LNCaP clone FGC (cell line): ENCODE measurements around the gene SYT10.

Experiments used
- DNase-seq: peaks from one replicate; pipeline ENCODE4 v3.0.0-alpha.2; 2011; ENCODE audit warnings: low read depth
- H3K4me3 ChIP-seq: 2 replicates; pipeline ENCODE4 v1.5.1; 2011; ENCODE audit warnings: mild to moderate bottlenecking, low read depth, low read length, control low read depth
- TF ChIP-seq, protein P1 (sequence below): IDR thresholded peaks from 2 replicates; pipeline ENCODE4 v1.5.1; 2012; ENCODE audit warnings: mild to moderate bottlenecking; ENCODE audit not compliant: control insufficient read depth, insufficient read depth; ENCODE audit errors: extremely low read depth

SYT10 gene

DNA sequence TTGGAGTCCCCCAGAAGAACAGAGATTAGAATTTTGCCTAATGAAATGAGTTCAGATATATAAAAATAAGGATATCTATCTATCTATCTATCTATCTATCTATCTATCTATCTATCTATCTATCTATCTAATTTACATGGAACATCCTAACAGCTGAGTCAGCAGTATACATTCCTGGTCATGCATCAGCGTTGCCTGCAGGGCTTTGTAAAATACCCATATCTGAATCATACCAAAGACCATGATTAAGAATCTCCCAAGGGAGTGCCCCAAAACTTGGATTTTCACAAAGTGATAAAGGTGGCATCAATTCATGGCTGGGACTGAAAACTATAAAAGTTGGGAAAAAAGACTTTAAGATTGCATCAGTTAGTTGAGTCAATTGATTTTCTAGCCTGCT, 32.7 kb upstream of the SYT10 start:
- TF ChIP-seq, protein P1, sequence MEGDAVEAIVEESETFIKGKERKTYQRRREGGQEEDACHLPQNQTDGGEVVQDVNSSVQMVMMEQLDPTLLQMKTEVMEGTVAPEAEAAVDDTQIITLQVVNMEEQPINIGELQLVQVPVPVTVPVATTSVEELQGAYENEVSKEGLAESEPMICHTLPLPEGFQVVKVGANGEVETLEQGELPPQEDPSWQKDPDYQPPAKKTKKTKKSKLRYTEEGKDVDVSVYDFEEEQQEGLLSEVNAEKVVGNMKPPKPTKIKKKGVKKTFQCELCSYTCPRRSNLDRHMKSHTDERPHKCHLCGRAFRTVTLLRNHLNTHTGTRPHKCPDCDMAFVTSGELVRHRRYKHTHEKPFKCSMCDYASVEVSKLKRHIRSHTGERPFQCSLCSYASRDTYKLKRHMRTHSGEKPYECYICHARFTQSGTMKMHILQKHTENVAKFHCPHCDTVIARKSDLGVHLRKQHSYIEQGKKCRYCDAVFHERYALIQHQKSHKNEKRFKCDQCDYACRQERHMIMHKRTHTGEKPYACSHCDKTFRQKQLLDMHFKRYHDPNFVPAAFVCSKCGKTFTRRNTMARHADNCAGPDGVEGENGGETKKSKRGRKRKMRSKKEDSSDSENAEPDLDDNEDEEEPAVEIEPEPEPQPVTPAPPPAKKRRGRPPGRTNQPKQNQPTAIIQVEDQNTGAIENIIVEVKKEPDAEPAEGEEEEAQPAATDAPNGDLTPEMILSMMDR, result no peak
- DNase-seq, result no peak
- H3K4me3 ChIP-seq, result no peak overlapping the region

DNA sequence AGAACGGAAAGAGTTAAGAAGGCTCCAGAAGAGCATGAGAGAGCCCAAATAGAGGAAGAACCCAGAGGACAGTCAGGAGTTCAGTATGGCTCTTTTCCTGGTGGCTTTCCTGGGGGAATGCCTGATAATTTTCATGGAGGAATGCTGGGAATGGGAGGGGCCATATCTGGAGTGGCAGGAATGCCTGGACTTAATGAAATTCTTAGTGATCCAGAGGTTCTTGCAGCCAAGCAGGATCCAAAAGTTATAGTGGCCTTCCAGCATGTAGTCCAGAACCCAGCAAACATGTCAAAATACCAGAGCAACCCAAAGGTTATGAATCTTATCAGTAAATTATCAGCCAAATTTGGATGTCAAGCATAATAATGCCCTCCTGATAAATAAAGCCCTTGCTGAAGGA, 15.5 kb upstream of the SYT10 start:
- H3K4me3 ChIP-seq, result no peak overlapping the region
- TF ChIP-seq, protein P1, result no peak

DNA sequence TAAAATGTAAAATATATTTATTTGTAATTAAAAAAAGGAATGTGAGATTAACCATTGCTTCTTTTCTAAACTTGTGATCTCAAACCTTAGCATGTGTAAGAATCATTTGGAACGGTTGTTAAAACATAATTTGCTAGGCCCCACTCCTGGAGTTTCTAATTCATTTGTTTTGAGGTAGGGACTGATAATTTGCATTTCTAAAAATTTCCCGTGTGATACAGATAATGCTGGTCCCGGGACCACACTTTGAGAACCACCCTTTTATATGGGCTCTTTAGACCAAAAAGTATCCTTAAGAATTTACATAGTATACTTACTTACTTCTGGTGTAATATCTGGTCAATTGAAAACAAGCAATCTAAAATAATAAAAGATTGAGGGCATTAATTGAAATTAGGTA, 10.9 kb upstream of the SYT10 start:
- no peak for DNase-seq
- H3K4me3 ChIP-seq, result no peak overlapping the region
- TF ChIP-seq, protein P1, result no peak

More for the DNA sequence above, 15.5 kb upstream of the SYT10 start:
- DNase-seq, result no peak

DNA sequence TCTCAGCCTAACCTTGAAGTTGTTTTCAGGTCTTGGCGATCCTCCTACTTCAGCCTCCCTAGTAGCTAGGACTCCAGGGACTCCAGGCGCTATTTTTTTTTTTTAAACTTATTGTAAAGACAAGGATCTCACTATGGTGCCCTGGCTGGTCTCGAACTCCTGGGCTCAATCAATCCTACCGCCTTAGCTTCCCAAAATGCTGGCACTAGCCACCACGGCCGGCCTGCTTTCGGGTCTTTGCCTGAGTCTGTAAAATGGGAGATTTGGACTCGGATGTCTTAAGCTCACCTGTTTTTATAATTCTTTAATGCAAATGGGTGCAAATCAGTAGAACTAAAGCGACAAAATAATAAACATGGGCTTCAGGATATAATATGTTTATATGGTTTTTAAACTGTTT, 858 bp upstream of the SYT10 start:
- no peak overlapping the region for H3K4me3 ChIP-seq
- TF ChIP-seq, protein P1, result no peak
- DNase-seq, result no peak

DNA sequence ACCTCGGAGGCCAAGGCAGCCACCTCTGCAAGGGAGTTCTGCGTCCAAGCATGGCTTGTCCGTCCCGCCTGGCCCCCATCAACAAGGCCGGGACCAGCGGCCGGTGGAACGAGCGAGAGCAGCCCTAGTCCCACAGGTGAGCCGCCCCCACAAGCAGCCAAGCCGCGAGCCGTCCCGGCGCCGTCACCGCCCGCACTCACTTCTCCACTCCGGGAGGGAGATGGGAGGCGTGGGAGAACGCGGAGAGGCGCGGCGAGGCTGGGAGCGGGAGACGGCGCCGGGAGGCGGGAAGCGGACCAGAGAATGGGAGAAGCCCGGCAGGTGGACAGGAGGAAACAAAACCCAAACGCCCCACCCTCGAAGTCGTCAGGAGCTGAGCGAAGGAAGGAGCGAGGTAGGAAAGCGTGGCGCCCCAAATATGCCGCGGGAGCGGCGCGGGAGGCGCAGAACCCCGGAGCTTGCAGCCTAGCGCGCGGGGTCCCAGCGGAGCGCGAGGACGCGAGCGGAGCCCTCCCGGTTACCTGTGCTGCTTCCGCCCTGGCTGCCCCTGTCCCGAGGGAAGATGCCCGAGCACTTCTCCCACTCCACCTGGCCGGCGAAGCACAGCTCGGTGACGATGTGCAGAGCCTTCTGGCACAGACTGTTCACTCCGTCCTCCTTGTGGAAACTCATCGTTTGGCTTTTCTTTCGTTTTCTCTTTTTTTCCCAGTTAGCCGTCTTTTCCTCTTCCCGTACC, 600 bp downstream of the SYT10 start:
- no peak for DNase-seq
- no peak overlapping the region; the same call in 1 of the 2 replicates for H3K4me3 ChIP-seq
- TF ChIP-seq, protein P1, result no peak

DNA sequence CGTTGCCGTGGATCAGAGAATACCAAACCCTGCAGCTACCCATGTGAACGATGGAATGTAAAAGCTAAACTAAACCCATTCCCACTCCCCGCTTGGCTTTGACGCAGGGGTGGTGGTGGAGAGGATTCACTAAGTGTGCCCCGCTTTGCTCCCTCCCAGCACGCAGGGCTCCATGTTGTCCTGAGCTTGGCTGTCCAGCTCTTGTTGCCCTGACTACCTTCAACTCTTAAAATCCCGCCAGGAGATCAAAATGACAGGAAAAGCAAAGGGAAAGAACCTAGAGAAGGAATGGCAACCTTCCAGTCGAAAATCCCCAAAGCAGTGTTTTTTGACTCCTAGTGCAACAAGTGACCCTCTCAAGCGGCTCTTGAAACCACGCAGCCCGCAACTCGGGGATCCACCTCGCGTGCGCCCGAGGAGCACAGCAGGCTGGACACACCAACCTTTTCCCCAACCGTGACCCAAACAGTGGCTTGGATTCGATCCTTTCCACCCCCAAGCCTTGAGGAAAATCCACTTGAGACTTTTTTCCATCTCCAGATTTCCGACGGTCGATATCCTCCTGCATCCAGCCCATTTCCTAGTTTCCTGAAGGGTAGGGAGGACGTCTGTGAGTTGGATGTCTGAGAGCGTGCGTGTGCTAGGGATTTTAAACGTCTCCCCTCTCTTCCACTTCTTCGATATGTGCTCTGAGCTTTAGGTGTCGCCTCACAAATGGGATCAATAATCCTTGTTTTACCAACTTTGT, 1.4 kb downstream of the SYT10 start:
- TF ChIP-seq, protein P1, result no peak
- no peak for DNase-seq
- no peak overlapping the region for H3K4me3 ChIP-seq
